Hematopoietic multipotent progenitor cell treated with erythropoietin and hydrocortisone succinate and interleukin-3 and kit ligand, for 6 days (in vitro differentiated cells): Measurements from ENCODE around the gene ARID2.
A peak's percentile ranks its signal among the peaks of the same experiment; 100 is the strongest.

Experiments
- DNase-seq: peaks from one replicate; pipeline ENCODE4 v3.0.0-alpha.2; 2015

The ARID2 gene

GRCh38 chr12:45729233-45730083 lies at the start of gene ARID2:
Gene ARID2, plus strand, starts transcription at chr12:45729706. Its CDS starts 131 bp downstream, at chr12:45729837.
- peak; percentile 78 for DNase-seq

- no peak for DNase-seq
Measured at GRCh38 chr12:45680362-45680761, 49.1 kb upstream of the ARID2 start.

GRCh38 chr12:45681465-45681864 lies 48.0 kb upstream of the ARID2 start:
- no peak for DNase-seq

- no peak for DNase-seq
Measured at GRCh38 chr12:45685680-45686079, 43.8 kb upstream of the ARID2 start.

- DNase-seq: peak; percentile 41
Measured at GRCh38 chr12:45687081-45688015, 42.2 kb upstream of the ARID2 start.

GRCh38 chr12:45688183-45688582 lies 41.3 kb upstream of the ARID2 start:
- no peak for DNase-seq

GRCh38 chr12:45695035-45695434 lies 34.5 kb upstream of the ARID2 start:
- no peak for DNase-seq

GRCh38 chr12:45695606-45696005 lies 33.9 kb upstream of the ARID2 start:
- DNase-seq: no peak

- DNase-seq: no peak
Measured at GRCh38 chr12:45696049-45696448, 33.5 kb upstream of the ARID2 start.

GRCh38 chr12:45697371-45697770 lies 32.1 kb upstream of the ARID2 start:
- peak; percentile 55 for DNase-seq

- DNase-seq: no peak
Measured at GRCh38 chr12:45701296-45701695, 28.2 kb upstream of the ARID2 start.

- no peak for DNase-seq
Measured at GRCh38 chr12:45703942-45704341, 25.6 kb upstream of the ARID2 start.

- no peak for DNase-seq
Measured at GRCh38 chr12:45704968-45705367, 24.5 kb upstream of the ARID2 start.

GRCh38 chr12:45705404-45705803 lies 24.1 kb upstream of the ARID2 start:
- peak; percentile 24 for DNase-seq

- no peak for DNase-seq
Measured at GRCh38 chr12:45707241-45707857, 22.2 kb upstream of the ARID2 start.

GRCh38 chr12:45708363-45708762 lies 21.1 kb upstream of the ARID2 start:
- DNase-seq: no peak

GRCh38 chr12:45708901-45709300 lies 20.6 kb upstream of the ARID2 start:
- DNase-seq: no peak

- DNase-seq: no peak
Measured at GRCh38 chr12:45712319-45712718, 17.2 kb upstream of the ARID2 start.

GRCh38 chr12:45713078-45713477 lies 16.4 kb upstream of the ARID2 start:
- DNase-seq: no peak

GRCh38 chr12:45718306-45718705 lies 11.2 kb upstream of the ARID2 start:
- no peak for DNase-seq

- DNase-seq: no peak
Measured at GRCh38 chr12:45720069-45720468, 9.4 kb upstream of the ARID2 start.

GRCh38 chr12:45721369-45721768 lies 8.1 kb upstream of the ARID2 start:
- no peak for DNase-seq

- DNase-seq: no peak
Measured at GRCh38 chr12:45721954-45722353, 7.6 kb upstream of the ARID2 start.
